ENCODE results near the gene MAP3K5.
A peak's percentile ranks its signal among the peaks of the same experiment; 100 is the strongest.

- TF ChIP-seq ATF2 (IDR thresholded peaks at IDR 0.05; ENCODE audit: low read length) (no peak; the same call in 1 of the 2 replicates), NANOG (IDR thresholded peaks at IDR 0.05; ENCODE audit: insufficient read depth, low read depth, low read length, poor library complexity, severe bottlenecking) (no peak), CTCF (IDR thresholded peaks at IDR 0.05; ENCODE audit: control extremely low read depth in 1 of 3, insufficient read depth in 1 of 3, low read depth in 1 of 3, low read length in 3 of 3) (peak; percentile 56 to 83 (median 74)), POLR2AphosphoS5 (IDR thresholded peaks at IDR 0.05; ENCODE audit: low read depth, low read length) (peak; percentile 59; the same call in 1 of the 2 replicates), ATF3 (IDR thresholded peaks at IDR 0.05; ENCODE audit: insufficient read depth, low read depth, low read length) (no peak), ZNF274 (IDR thresholded peaks at IDR 0.05; ENCODE audit: borderline replicate concordance, extremely low read depth, low read length) (no peak), EZH2 (IDR thresholded peaks at IDR 0.05; ENCODE audit: low read depth, low read length, severe bottlenecking) (no peak), RFX5 (IDR thresholded peaks at IDR 0.05; ENCODE audit: borderline replicate concordance, low read depth, low read length) (no peak), EP300 (IDR thresholded peaks at IDR 0.05; ENCODE audit: borderline replicate concordance in 1 of 2, low read depth in 2 of 2, low read length in 2 of 2) (peak in 1 of 2 experiments; percentile 87; a peak in 2 of 3 replicates), GTF2F1 (IDR thresholded peaks at IDR 0.05; ENCODE audit: borderline replicate concordance, low read depth, low read length) (no peak), BRCA1 (IDR thresholded peaks at IDR 0.05; ENCODE audit: low read depth, low read length) (no peak), HDAC6 (IDR thresholded peaks at IDR 0.05; ENCODE audit: low read depth, low read length) (no peak), SUZ12 (IDR thresholded peaks at IDR 0.05; ENCODE audit: low read length) (no peak)
These were observed 241.8 kb downstream of the MAP3K5 start, which contains the start of gene MAP7 for GRCh38 chr6:136550330-136551071.

All from H1 (cell line).